ENCODE results near the gene TESK2. TPM values are rescaled to one million over a fixed set of nuclear protein-coding genes. Genes with fewer than 3 reads are reported as not detected.

TESK2 gene
- total and polyA plus RNA-seq, 12 donors = 1.1 to 21.4 (median 3.6) TPM

DNA sequence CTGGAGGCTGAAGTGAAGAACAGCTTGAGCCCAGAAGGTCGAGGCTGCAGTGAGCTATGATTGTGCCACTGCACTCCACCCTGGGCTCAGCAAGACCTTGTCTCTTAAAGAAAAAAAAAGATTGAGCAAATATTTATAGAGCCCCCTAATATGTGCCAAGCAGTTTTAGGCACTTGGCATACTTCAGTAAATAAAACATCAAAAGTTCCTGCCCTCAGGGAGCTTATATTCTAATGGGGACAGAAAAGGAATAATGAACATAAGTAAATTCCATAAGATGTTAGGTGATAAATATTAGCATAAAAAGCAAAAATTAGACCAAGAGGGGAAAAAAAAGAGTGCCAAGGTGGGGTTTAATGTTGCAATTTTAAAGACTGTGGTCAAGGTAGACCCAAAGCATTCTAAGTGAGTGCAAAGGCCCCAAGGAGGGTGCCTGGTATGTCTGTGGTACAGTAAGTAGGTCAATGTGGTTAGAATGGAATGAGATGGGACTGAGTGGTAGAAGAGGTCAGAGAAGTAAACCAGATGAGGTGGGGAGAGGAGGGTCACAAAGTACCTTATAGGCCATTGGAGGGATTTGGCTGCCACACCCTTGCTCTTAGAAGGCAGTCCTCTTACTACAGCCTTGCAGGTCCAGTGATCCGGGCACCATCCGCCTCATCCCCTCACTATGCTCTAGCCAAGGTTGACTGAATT, 153.2 kb downstream of the TESK2 start:
- 91 to 100% (median 97%) methylated on average over 3 of the region's 3 CpGs for WGBS, 4 donors
- TF ChIP-seq CTCF (IDR thresholded peaks at IDR 0.05) (no peak), POLR2A (IDR thresholded peaks at IDR 0.05) (no peak)
- Histone ChIP-seq H3K36me3 (replicated peaks in 1 of 2) (peaks cover 0 to 26% of the 10 kb centered on the region in 2 donors), H3K4me1 (replicated peaks in 1 of 2) (peaks cover 19 to 20% of the 10 kb centered on the region in 2 donors), H3K4me3 (no peak overlapping the region), H3K27me3 (no peaks in the 10 kb centered on the region), H3K27ac (no peak overlapping the region), H3K9me3 (replicated peaks in 1 of 3) (no peaks in the 10 kb centered on the region)
- intact Hi-C loops (cut with DNase I) = no loop called here
- DNase-seq = no peak

DNA sequence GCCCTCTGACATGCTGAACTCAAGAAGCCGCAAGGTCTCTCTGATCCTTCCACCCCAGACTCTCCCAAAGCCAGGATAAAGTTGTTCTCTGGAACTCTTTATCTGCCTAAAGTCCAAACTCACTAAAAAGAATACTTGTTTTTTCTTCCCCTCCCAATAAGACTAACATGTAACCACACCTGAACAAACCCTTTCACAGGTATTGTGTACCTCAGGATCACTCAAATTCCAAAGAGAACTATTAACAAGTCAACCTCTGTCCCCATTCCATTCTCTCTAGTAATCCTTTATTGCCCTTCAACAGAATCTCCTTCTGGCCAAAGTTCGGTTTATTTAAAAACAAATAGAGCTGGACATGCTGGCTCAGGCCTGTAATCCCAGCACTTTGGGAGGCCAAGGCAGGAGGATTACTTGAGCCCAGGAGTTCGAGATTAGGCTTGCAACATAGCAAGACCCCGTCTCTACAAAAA, 155.1 kb downstream of the TESK2 start:
- H3K9me3 ChIP-seq (replicated peaks in 1 of 3) = no peaks in the 10 kb centered on the region
- DNase-seq = no peak
- 92 to 96% (median 95%) methylated on average over 4 of the region's 4 CpGs for WGBS, 4 donors
- H3K4me3 ChIP-seq = no peak overlapping the region
- peaks cover 0 to 27% of the 10 kb centered on the region in 2 donors for H3K36me3 ChIP-seq (replicated peaks in 1 of 2)
- TF ChIP-seq CTCF (IDR thresholded peaks at IDR 0.05) = no peak
- TF ChIP-seq POLR2A (IDR thresholded peaks at IDR 0.05) = no peak
- intact Hi-C loops (cut with DNase I) = no loop called here
- no peak overlapping the region for H3K27ac ChIP-seq
- H3K4me1 ChIP-seq (replicated peaks in 1 of 2) = peaks cover 10 to 11% of the 10 kb centered on the region in 2 donors
- no peaks in the 10 kb centered on the region for H3K27me3 ChIP-seq

- TF ChIP-seq POLR2A (IDR thresholded peaks at IDR 0.05) = no peak
- TF ChIP-seq CTCF (IDR thresholded peaks at IDR 0.05) = no peak
- intact Hi-C loops (cut with DNase I) = no loop called here
- Histone ChIP-seq H3K27me3 (no peaks in the 10 kb centered on the region), H3K4me3 (no peak overlapping the region), H3K9me3 (replicated peaks in 1 of 3) (no peaks in the 10 kb centered on the region), H3K36me3 (replicated peaks in 1 of 2) (peaks cover 0 to 33% of the 10 kb centered on the region in 2 donors), H3K4me1 (replicated peaks in 1 of 2) (peaks cover 5 to 8% of the 10 kb centered on the region in 2 donors), H3K27ac (peak overlapping the region in 1 of 5 donors; percentile 23)
- peak in 6 of 7 donors; percentile 31 to 69 (median 56) for DNase-seq
- WGBS, 4 donors = 72 to 79% (median 74%) methylated on average over 9 of the region's 9 CpGs
Observed at GRCh38 chr1:45334308-45335245, 156.4 kb downstream of the TESK2 start.

DNA sequence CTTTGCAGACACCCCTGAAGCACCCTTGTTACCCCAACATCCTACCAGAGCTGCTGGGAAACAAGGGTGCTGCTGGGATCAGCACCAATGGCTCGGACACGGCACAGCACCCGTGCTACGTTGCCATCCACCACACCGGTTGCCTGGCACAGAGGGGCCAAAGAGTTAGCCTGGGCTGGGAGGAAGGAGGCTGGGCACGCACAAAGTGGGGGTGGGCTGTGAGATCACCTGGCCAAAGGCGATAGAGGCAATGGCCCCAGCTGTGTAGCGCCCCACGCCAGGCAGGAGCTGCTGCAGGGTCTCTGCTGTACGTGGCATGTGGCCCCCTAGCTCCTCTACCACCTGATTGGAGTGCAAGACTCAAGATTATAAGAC, 158.6 kb downstream of the TESK2 start:
- Histone ChIP-seq H3K27ac (no peak overlapping the region), H3K4me1 (replicated peaks in 1 of 2) (peaks cover 1 to 3% of the 10 kb centered on the region in 2 donors), H3K27me3 (no peaks in the 10 kb centered on the region), H3K4me3 (no peak overlapping the region), H3K36me3 (replicated peaks in 1 of 2) (peaks cover 0 to 33% of the 10 kb centered on the region in 2 donors), H3K9me3 (replicated peaks in 1 of 3) (no peaks in the 10 kb centered on the region)
- no peak for TF ChIP-seq POLR2A (IDR thresholded peaks at IDR 0.05)
- no peak for TF ChIP-seq CTCF (IDR thresholded peaks at IDR 0.05)
- WGBS, 4 donors = 92 to 98% (median 97%) methylated on average over 9 to 10 of the region's 10 CpGs
- DNase-seq = no peak
- intact Hi-C loops (cut with DNase I) = no loop called here

All from adrenal gland (tissue), 12 donors.